ENCODE results near the gene PIGH. TPM values are rescaled to one million over a fixed set of nuclear protein-coding genes. Genes with fewer than 3 reads are reported as not detected.

Gene PIGH
- total RNA-seq, 1 donor from 2014 or later: 20.9 TPM

DNA sequence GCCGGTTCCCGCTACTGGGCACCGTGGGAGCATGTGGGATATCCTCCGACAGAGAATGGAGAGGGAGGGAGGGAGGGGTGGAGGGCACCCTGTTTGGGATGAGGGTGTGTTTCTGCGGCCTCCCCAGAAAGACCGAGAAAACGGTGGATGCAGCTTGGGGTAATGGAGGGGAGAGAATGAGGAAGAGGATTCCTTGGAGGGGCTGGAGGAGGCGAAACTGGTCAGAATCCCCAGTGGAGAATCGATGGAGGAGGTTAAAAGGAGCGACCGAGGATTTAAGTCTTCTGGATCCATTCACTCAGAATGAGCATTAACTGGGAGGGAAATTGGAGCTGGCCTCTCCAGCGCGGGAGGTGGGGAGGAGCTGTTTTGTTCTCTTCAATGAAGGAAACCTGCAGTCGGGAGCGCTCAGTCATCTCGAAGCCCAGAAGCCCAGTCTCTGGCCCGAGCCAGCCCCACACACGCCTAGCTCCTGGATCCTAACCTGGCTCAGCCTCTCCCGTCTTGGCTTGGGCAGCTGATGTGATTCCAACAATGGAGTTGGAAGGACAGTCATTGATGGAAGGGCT is 20.2 kb upstream of the PIGH start:
- Histone ChIP-seq H3K36me3 (no peaks in the 10 kb centered on the region), H3K27me3 (no peaks in the 10 kb centered on the region), H3K27ac (peak overlapping the region; percentile 83 to 84), H3K4me3 (peak overlapping the region; percentile 58 to 81), H3K4me1 (peaks cover 4 to 22% of the 10 kb centered on the region in 2 donors), H3K9me3 (no peaks in the 10 kb centered on the region)
- TF ChIP-seq, protein P1, sequence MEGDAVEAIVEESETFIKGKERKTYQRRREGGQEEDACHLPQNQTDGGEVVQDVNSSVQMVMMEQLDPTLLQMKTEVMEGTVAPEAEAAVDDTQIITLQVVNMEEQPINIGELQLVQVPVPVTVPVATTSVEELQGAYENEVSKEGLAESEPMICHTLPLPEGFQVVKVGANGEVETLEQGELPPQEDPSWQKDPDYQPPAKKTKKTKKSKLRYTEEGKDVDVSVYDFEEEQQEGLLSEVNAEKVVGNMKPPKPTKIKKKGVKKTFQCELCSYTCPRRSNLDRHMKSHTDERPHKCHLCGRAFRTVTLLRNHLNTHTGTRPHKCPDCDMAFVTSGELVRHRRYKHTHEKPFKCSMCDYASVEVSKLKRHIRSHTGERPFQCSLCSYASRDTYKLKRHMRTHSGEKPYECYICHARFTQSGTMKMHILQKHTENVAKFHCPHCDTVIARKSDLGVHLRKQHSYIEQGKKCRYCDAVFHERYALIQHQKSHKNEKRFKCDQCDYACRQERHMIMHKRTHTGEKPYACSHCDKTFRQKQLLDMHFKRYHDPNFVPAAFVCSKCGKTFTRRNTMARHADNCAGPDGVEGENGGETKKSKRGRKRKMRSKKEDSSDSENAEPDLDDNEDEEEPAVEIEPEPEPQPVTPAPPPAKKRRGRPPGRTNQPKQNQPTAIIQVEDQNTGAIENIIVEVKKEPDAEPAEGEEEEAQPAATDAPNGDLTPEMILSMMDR (IDR thresholded peaks at IDR 0.05): no peak
- intact Hi-C loops (cut with DNase I): loop anchor here (10.0 kb wide), 1 partner anchor 1994 kb away; the partner anchor contains the start of gene SUSD6
- DNase-seq (ENCODE audit: low spot score in 2 of 2): peak in 1 of 2 donors; percentile 69

DNA sequence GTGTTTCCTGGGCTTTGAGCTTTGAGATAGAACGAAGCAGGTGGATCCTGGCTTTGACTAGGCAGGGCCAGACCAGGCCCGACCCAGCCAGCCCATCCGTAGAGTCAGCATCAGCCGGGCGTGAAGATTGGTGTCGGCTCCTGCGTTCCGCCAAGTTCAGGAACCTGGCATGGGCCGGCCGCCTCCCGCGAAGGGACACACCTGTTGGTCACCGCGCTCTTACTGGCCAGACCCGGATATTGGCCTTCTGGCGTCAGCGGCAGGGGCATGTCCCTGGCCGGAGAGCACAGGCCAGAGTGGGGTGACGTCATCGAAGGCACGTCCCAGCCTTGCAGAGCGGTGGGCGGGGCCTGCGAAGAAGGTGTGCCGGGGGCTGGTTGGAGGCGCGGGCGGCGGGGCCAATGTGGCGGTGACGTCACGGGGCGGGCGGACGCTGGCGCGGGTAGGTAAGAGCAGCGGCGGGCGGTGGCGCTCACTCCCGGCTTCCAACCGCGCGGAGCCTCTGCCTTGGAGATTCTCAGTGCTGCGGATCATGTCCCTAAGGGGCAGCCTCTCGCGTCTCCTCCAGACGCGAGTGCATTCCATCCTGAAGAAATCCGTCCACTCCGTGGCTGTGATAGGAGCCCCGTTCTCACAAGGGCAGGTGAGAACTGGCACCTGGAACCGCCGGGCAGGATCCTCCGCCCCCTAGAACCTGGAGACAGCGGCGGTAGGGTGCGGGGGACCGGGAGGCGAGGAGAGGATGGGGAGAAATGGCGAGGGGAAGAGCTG is 19.6 kb upstream of the PIGH start, which contains the start of gene ARG2:
Gene ARG2, plus strand, starts transcription at position 475 of the 771 bp plus-strand sequence. Its CDS starts 58 bp downstream, at position 533.
- peak; percentile 97 to 99 for DNase-seq (ENCODE audit: low spot score in 2 of 2)
- intact Hi-C loops (cut with DNase I): loop anchor here (1.0 to 10.0 kb wide), 4 partner anchors 55 to 1995 kb away; partner anchors contain the start of genes RDH11, SUSD6 and VTI1B
- peak within 1 kb of the TSS; percentile 58 to 81 for H3K4me3 ChIP-seq
- H3K9me3 ChIP-seq: no peaks in the 10 kb centered on the region
- H3K27me3 ChIP-seq: no peaks in the 10 kb centered on the region
- TF ChIP-seq, protein P1 (IDR thresholded peaks at IDR 0.05): no peak
- H3K4me1 ChIP-seq: peaks cover 4 to 22% of the 10 kb centered on the region in 2 donors
- peak within 1 kb of the TSS; percentile 83 to 84 for H3K27ac ChIP-seq
- H3K36me3 ChIP-seq: no peaks in the 10 kb centered on the region

DNA sequence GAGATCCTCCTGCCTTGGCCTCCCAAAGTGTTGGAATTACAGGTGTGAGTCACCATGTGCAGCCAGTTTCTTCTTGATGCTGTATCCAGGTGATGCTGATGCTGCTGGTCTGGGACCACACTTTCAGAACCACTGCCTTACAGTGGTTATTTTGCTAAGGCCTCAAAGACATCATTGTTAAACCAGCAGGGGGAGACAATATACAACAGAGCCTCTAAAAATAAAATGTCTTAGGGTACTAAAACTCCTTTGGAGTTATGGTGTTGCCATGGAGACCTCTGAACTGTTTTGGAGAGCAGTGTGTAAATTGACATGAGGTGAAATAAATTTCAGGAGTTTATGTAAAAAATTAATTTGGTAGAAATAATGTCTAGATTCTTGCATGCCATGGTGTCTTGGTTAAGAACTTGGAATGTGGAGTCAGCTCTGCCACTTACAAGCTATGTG is 18.6 kb upstream of the PIGH start:
- Histone ChIP-seq H3K36me3 (no peaks in the 10 kb centered on the region), H3K27me3 (no peaks in the 10 kb centered on the region), H3K4me1 (peaks cover 4 to 22% of the 10 kb centered on the region in 2 donors), H3K4me3 (peak overlapping the region in 1 of 2 donors; percentile 81), H3K9me3 (no peaks in the 10 kb centered on the region), H3K27ac (peak overlapping the region; percentile 83 to 84)
- intact Hi-C loops (cut with DNase I): loop anchor here (1.0 to 2.0 kb wide), 5 partner anchors 18 to 86 kb away; partner anchors contain the start of genes PIGH, RDH11 and VTI1B
- TF ChIP-seq, protein P1 (IDR thresholded peaks at IDR 0.05): peak; percentile 63 to 86 (median 69)
- DNase-seq (ENCODE audit: low spot score in 2 of 2): no peak

DNA sequence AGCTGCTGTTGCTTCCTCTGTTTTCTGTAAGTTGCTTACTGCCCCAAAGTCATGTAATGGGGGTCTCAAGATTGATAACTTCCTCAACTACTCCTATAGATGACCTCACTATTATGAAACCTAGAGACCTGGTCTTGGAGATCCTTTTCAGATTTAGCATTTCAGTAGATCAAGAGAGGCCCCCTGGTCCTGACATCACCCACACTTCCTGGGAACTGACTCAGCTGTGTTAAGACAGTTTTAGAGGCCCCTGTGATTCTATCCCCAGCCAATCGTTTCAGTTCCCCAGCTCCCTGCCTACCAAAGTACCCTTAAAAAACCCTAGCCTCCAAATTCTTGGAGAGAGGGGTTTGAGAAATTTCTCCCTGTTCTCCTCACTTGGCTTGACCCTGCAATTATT is 10.4 kb upstream of the PIGH start:
- intact Hi-C loops (cut with DNase I): no loop called here
- H3K9me3 ChIP-seq: no peaks in the 10 kb centered on the region
- TF ChIP-seq, protein P1 (IDR thresholded peaks at IDR 0.05): no peak
- no peaks in the 10 kb centered on the region for H3K36me3 ChIP-seq
- H3K27me3 ChIP-seq: no peaks in the 10 kb centered on the region
- H3K4me3 ChIP-seq: no peak overlapping the region
- no peak overlapping the region for H3K27ac ChIP-seq
- no peaks in the 10 kb centered on the region for H3K4me1 ChIP-seq
- no peak for DNase-seq (ENCODE audit: low spot score in 2 of 2)

DNA sequence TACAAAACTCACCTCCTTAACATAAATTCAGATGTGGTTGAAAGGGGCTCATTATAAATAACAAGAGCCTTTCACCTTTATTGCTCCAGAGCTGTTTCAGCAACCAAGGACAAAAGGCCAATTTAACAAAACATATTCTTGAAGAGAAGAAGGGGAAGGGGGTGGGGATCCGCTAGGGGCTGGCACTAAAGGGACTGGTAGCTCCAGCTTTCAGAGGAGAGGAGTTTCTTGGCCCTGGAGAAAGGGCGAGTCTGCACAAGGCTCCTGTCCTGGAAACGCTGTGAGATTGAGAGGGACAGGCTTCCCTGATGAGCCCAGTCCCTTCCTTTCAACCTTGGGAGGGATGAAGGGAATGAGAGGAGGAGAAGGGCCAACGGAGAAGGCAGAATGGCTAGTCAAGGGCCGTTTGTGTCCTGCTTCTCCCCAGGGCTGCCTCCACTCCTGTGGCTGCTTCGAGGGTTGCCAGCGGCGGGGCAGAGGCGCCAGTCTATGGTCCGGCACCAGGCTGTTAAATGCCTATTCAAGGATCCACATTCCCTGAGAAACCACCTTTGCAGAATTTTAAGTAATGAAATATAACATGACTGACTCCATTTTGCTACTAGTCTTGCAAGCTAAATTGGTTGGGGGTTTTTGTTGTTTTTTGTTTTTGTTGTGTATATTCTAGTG is 9.7 kb upstream of the PIGH start:
- TF ChIP-seq, protein P1 (IDR thresholded peaks at IDR 0.05): no peak
- no peaks in the 10 kb centered on the region for H3K4me1 ChIP-seq
- no peak for DNase-seq (ENCODE audit: low spot score in 2 of 2)
- no peak overlapping the region for H3K27ac ChIP-seq
- no peaks in the 10 kb centered on the region for H3K27me3 ChIP-seq
- no peaks in the 10 kb centered on the region for H3K36me3 ChIP-seq
- intact Hi-C loops (cut with DNase I): no loop called here
- no peak overlapping the region for H3K4me3 ChIP-seq
- H3K9me3 ChIP-seq: no peaks in the 10 kb centered on the region

Measured in ascending aorta (tissue), 2 donors.